ENCODE data around the gene NUDT3. TPM values are rescaled to one million over a fixed set of nuclear protein-coding genes. Genes with fewer than 3 reads are reported as not detected.
"Not testable (repeated sequence)": the region's sequence is repeated elsewhere in the genome, so short reads cannot be mapped to it uniquely, and the experiment has no call there.

The NUDT3 gene
- total RNA-seq, 4 donors from 2014 or later = 51.6 to 88.7 (median 57.3) TPM

DNA sequence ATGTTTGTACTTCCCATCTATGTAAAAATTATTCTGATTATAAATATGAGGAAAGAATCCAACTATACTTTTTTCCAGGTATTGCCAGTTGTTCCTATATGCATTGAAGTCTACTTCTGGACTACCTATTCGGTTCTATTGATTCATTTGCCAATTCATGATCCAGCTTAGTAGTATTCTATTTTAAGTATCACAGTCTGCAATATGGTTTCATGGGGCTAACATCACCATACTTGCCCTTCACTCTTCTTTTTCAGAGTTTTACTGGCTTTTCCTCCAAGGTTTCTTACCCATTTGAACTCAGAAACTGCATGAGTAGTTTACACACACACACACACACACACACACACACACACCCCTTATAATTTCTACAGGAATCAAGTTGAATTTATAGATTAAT, 34.5 kb downstream of the NUDT3 start:
- no peaks in the 10 kb centered on the region for H3K9me3 ChIP-seq
- H3K27ac ChIP-seq = no peak overlapping the region
- 64 to 88% methylated on average over 1 of the region's 1 CpG for WGBS, 2 donors
- H3K36me3 ChIP-seq = no peaks in the 10 kb centered on the region
- no peaks in the 10 kb centered on the region for H3K27me3 ChIP-seq
- H3K4me3 ChIP-seq = no peak overlapping the region
- no peak for TF ChIP-seq EP300 (IDR thresholded peaks at IDR 0.05)
- no peak for TF ChIP-seq CTCF (IDR thresholded peaks at IDR 0.05)
- TF ChIP-seq POLR2A (IDR thresholded peaks at IDR 0.05) = no peak
- DNase-seq (ENCODE audit: low spot score in 2 of 2) = no peak
- peaks cover 0 to 60% (median 9%) of the 10 kb centered on the region in 4 donors for H3K4me1 ChIP-seq

GRCh38 chr6:34355889-34356288, 36.6 kb downstream of the NUDT3 start:
- Histone ChIP-seq H3K4me3 (no peak overlapping the region), H3K4me1 (peaks cover 0 to 60% (median 5%) of the 10 kb centered on the region in 4 donors), H3K27me3 (no peaks in the 10 kb centered on the region), H3K36me3 (no peaks in the 10 kb centered on the region), H3K9me3 (no peaks in the 10 kb centered on the region), H3K27ac (no peak overlapping the region)
- 76 to 77% methylated on average over 3 of the region's 3 CpGs for WGBS, 2 donors
- no peak for TF ChIP-seq POLR2A (IDR thresholded peaks at IDR 0.05)
- no peak for TF ChIP-seq EP300 (IDR thresholded peaks at IDR 0.05)
- TF ChIP-seq CTCF (IDR thresholded peaks at IDR 0.05) = no peak
- DNase-seq (ENCODE audit: low spot score in 2 of 2) = no peak

GRCh38 chr6:34354230-34354629, 38.2 kb downstream of the NUDT3 start:
- H3K9me3 ChIP-seq; DNase-seq (ENCODE audit: low spot score in 2 of 2); H3K36me3 ChIP-seq; H3K27ac ChIP-seq; H3K27me3 ChIP-seq; H3K4me3 ChIP-seq: not testable (repeated sequence)
- H3K4me1 ChIP-seq = peaks cover 0 to 60% (median 0%) of the 10 kb centered on the region in 4 donors
- WGBS, 2 donors = 94 to 95% methylated on average over 6 of the region's 6 CpGs

DNA sequence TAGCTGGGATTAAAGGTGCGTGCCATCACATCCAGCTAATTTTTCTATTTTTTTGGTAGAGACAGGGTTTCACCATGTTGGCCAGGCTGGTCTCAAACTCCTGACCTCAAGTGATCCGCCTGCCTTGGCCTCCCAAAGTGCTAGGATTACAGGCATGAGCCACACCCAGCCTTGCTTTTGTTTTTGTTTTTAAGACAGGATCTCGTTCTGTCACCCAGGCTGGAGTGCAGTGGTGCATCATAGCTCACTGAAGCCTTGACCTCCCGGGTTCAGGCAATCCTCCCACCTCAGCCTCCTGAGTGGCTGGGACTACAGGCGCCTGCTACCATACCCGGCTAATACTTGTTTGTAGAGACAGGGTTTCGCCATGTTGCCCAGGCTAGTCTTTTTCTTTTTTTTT, 38.9 kb downstream of the NUDT3 start:
- not testable (repeated sequence) for H3K27me3 ChIP-seq; H3K36me3 ChIP-seq; DNase-seq (ENCODE audit: low spot score in 2 of 2); H3K27ac ChIP-seq; H3K9me3 ChIP-seq; H3K4me3 ChIP-seq
- H3K4me1 ChIP-seq = peaks cover 0 to 53% (median 0%) of the 10 kb centered on the region in 4 donors
- WGBS, 2 donors = 88 to 90% methylated on average over 7 of the region's 7 CpGs

GRCh38 chr6:34352305-34352937, 40.0 kb downstream of the NUDT3 start:
- no peak for DNase-seq (ENCODE audit: low spot score in 2 of 2)
- Histone ChIP-seq H3K27me3 (no peaks in the 10 kb centered on the region), H3K4me1 (peaks cover 0 to 50% (median 0%) of the 10 kb centered on the region in 4 donors), H3K27ac (peak overlapping the region in 1 of 4 donors; percentile 18), H3K36me3 (no peaks in the 10 kb centered on the region), H3K4me3 (no peak overlapping the region), H3K9me3 (no peaks in the 10 kb centered on the region)
- TF ChIP-seq EP300 (IDR thresholded peaks at IDR 0.05) (no peak), POLR2A (IDR thresholded peaks at IDR 0.05) (no peak), CTCF (IDR thresholded peaks at IDR 0.05) (no peak)
- 92 to 93% methylated on average over 2 of the region's 2 CpGs for WGBS, 2 donors

- H3K27ac ChIP-seq = no peak overlapping the region
- H3K4me1 ChIP-seq = peaks cover 0 to 56% (median 0%) of the 10 kb centered on the region in 4 donors
- TF ChIP-seq EP300 (IDR thresholded peaks at IDR 0.05) = no peak
- TF ChIP-seq POLR2A (IDR thresholded peaks at IDR 0.05) = no peak
- TF ChIP-seq CTCF (IDR thresholded peaks at IDR 0.05) = no peak
- WGBS, 2 donors = 92 to 94% methylated on average over 7 of the region's 7 CpGs
- no peaks in the 10 kb centered on the region for H3K36me3 ChIP-seq
- no peak for DNase-seq (ENCODE audit: low spot score in 2 of 2)
- H3K27me3 ChIP-seq = no peaks in the 10 kb centered on the region
- H3K9me3 ChIP-seq = no peaks in the 10 kb centered on the region
- no peak overlapping the region for H3K4me3 ChIP-seq
These were observed 41.6 kb downstream of the NUDT3 start for GRCh38 chr6:34350934-34351217.
